HG03469 (cell line): ENCODE results near the gene AP1S3.
A peak's percentile ranks its signal among the peaks of the same experiment; 100 is the strongest.

Source experiments
- ATAC-seq: cut with Tn5 transposase; IDR thresholded peaks from one replicate; pipeline ENCODE4 v1.9.1; 2021; ENCODE audit warnings: mild to moderate bottlenecking, moderate library complexity, moderate number of reproducible peaks; ENCODE audit not compliant: unreplicated experiment

Gene AP1S3

DNA sequence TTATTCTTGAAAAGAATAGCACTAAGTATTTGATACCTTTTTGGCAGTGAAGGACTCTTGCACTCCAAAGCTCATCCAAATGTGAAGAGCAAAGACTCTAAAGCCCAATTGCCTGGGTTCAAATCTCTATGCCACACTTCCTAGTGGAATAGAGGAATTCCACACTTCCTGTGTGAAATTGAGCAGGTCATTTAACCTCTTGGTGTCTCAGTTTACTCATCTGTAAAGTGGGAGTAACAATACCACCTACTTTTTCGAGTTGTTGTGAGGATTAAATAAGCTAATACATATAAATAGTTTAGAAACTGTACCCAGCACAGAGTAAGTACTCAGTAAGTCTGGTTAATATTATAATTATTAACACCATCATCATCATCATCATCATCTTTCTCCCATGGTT lies 72.6 kb downstream of the AP1S3 start:
- ATAC-seq, result no peak

DNA sequence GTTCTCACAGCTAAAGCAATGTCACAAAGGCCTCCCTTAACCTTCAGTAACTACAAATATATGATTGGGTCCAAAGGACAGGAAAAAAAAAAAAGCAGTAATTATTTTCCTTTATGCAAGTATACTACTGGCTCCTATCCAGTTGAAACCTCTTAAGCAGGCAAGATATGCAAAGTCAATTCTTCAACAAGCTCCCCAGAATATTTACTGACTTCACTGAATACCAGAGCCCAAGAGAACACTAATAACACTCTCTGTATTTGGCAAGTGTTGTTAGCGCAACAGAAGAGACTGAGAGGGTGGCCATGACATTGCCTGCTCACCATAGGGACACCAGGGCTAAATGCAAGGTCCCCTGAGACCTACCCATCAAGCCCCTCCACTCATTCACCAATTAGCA lies 74.5 kb downstream of the AP1S3 start:
- ATAC-seq, result no peak

DNA sequence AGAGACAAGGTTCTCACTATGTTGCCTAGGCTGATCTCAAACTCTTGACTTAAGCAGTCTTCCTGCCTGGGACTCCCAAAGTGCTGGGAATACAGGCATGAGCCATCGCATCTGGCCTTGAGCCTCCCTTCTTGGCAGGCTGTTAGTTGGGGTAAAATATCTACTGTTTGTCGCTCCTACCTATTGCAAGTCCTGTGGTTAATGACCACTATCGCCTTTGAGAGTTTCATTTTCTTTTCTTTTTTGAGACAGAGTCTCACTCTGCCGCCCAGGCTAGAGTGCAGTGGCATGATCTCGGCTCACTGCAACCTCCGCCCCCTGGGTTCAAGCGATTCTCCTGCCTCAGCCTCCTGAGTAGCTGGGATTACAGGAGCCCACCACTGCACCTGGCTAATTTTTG lies 75.6 kb downstream of the AP1S3 start:
- ATAC-seq, result peak; percentile 48

DNA sequence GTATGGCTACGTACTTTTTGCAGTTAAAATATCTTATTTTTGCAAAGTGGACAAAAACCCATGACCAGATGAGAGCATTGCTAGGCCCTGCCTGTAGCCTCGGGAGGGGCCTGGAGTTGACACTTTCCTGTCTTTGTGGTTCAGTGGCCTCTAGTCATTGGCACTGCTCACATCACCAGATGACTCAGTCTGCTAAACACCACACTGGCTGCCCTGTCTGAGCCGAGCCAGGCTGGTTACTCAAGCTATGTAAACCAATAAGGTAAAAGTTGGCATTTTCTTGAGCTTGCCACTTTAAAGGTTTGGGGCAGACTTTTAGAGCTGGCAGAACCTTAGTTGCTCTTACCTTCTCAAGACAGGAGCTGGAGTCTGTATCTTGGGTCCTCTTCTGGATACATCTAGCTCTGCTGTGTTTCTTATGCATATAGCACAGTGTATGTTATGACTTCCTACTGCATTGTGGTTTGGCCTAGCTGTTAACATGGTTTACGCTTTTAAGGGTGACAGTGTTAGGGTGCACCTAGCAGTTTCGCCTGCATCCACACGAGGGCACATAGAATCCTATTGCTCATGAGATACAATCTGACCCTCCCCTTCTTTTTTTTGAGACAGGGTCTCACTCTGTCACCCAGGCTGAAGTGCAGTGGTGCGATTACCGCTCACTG lies 76.4 kb downstream of the AP1S3 start:
- peak; percentile 74 for ATAC-seq

DNA sequence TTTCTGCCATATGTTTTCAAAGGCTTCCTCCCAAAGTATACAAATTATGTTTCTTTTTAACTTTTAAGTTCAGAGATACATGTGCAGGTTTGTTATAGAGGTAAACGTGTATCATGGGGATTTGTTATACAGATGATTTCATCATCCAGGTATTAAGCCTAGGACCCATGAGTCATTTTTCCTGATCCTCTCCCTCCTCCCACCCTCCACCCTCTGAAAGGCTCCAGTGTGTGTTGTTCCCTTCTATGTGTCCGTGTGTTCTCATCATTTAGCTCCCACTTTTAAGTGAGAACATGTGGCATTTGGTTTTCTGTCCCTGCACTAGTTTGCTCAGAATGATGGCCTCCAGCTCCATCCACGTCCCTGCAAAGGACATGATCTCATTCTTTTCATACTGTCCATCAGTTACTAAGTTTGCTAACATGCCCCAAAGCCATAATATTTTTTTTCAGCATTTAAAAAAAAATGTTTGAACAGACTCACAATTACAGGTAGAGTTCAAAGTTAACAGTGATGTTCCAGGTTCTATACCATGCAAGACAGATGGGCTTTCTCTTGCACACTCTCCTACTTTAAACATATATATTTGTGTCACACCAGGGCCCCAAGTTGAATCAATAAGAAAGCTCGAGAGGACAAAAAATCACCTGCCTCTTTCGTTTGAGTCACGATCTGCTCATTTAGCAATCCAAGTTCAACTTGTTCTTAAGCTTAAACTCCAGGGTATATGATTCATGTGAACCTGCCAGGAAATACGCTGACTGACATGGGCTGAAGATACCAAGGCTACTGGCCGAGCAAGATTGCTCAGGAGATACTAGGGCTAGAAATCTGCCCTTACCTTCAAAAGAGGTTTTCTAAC lies 77.6 kb downstream of the AP1S3 start:
- ATAC-seq, result no peak

DNA sequence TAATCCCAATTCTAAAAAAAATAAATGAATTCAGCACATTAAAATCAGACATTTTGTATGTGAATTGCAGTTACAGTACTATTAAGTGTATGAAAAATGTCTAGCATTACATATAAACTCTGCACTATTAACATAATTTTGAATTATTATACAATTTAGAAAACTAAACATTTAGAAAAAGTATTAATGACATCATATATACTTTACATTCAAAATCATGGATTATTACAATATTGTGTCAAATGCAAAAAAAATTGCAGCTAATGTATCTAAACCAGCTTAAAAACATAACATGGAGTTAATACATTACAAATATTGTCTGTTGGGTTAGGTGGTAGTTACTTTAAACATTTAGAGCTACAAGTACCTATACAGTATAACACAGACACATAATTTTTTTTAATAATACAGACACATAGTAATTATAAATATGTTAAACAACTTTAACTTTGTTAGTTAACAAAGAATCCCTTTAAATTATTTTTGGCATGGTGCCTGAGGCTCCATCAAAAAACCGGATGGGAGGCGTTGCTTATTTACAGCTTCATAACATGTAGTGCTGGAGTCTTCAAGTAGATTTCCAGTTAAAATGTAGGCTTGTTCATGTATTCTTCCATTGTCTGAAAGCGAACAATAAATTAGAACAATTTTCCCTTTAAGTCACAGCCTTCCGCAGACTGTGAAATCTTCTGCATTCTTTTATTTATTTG lies 79.1 kb downstream of the AP1S3 start:
- ATAC-seq, result no peak

DNA sequence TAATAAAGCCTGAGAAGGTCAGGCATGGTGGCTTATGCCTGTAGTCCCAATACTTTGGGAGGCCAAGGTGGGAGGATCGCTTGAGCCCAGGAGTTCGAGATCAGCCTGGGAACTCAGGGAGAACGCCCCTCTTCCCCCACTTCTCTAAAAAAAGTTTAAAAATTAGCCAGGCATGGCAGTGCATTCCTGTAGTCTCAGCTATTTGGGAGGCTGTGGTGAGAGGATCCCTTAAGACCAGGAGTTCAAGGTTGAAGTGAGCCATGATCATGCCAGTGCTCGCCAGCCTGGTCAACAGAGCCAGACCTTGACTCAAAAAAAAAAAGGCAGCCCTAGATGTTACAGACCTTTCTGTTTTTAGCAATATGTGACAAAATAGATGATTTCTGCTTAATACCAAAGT lies 83.4 kb downstream of the AP1S3 start:
- no peak for ATAC-seq

DNA sequence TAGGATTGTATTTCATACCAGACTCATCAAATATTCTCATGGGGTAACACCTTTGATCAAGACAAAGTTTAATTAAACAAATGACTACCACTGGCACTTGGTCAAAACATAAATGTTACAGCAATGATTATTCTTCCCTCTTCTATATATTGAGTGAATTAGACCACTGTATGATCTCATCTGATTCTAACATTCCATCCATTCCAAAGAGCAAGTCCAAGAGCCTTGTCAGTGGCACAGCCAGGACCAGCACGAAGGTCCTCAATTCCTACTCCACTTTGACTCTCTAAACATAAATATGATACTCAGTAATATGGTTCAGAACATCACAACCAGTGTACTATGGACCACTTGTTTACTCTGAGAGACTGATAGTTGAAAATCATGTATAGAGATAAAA lies 86.4 kb downstream of the AP1S3 start:
- ATAC-seq, result no peak

DNA sequence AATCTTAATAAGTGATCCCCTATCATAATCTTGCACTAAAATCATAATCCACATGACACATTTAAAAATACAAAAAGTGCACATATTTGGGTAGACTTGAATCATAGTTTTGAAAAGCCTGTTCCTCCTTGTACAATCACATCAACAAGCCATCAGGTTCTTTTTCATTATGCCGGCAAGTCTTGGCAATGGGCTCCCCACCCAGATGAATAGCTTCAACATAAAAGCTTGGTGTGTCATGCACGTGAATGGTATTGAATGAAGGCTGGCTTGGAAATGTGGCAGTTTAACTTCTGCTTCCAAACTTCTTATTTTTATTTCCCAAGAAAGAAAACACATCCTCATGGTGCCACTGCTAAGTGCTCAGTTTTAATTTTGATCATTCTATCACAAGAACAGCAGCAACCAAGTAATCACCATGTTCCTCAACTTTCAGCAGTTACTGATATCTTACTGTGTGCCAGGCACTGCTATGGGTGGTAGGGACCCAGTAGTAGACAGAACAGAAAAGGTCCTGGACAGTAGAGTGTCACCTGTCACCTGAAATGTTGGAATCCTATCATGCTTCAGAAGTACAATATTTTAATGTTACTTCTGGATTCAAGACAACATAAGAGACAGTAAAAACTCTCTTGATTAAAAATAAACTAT lies 89.9 kb downstream of the AP1S3 start:
- no peak for ATAC-seq

DNA sequence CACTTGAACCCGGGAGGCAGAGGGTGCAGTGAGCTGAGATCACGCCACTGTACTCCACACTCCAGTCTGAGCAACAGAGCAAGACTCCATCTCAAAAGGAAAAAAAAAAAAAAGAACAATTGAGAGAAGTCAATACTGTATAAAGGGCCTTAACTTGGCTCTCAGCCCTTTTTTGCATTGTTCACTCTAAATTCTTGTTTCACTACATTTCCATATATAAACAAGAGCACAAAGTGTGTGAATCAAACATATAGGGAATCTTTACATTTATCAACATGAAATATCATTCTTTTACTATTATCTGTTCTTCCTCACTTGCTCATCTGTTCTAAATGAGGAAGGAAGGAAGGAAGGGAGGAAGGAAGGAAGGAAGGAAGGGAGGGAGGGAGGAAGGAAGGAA lies 90.8 kb downstream of the AP1S3 start:
- ATAC-seq, result no peak

DNA sequence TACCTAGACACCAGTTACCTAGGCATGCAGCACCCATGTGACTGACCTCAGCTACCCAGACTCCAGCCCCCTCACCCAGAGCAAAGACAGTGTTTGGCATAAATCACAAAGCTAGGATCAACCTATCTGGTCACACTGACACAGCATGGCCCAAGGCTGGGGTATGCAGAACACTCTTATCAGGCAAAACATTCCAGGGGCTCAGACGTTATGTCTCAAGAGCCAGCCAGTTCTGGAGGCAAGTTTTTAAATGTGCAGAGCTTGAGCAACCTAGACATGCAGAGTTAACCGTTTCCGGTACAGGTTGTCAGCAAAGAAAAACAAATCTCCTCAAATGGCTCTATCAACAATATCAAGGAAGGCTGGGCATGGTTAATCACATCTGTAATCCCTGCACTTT lies 92.8 kb downstream of the AP1S3 start:
- no peak for ATAC-seq

DNA sequence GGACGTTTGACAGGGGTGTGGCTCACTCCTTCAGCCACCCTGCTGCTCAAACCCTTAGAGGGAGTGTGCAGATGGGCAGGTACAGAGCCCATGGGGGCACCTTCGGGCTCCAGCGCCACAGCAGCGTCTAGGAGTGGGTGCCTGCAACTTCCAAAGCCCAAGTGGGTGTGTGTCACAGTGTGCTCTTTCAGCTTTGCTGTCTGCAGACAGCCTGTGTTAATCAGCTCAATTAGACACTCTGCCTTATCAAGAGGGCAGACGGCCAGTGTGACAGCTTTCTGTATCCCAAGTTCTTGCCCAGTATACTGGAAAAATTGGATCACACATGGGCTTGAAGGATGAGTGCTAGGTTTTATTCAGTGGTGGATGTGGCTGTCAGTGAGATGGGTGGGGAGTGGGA lies 96.7 kb downstream of the AP1S3 start:
- ATAC-seq, result no peak

DNA sequence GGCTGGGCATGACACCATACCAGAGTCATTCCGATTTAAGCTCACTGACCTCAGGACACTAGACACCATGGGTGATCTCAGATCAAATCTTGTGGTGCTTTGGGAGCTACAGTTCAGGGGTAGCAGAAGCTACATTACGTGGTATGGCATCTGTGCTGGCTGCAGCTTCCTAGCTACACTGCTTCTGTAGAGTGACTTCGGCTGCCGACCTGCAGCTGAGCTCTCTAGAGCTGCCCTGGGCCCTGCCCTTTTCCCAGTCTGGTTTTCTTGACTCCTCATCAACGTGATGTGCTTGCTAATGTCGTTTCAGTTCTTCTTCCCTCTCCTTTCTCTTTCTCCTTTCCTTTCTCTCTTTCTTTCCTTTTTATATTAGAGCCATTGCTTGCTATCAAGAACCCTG lies 100.2 kb downstream of the AP1S3 start:
- ATAC-seq, result no peak

DNA sequence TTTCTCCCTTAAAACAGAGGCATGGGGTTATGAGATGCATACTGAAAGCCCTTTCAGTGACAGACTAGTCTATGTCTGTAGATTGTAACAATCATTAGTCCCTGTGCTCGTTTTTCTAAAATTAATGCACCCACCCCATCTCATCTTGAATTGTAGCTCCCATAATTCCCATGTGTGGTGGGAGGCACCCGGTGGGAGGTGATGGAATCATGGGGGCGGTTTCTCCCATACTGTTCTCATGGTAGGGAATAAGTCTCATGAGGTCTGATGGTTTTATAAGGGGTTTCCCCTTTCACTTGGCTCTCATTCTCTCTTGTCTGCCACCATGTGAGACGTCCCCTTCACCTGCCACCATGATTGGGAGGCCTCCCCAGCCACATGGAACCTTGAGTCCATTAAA lies 100.9 kb downstream of the AP1S3 start:
- no peak for ATAC-seq

DNA sequence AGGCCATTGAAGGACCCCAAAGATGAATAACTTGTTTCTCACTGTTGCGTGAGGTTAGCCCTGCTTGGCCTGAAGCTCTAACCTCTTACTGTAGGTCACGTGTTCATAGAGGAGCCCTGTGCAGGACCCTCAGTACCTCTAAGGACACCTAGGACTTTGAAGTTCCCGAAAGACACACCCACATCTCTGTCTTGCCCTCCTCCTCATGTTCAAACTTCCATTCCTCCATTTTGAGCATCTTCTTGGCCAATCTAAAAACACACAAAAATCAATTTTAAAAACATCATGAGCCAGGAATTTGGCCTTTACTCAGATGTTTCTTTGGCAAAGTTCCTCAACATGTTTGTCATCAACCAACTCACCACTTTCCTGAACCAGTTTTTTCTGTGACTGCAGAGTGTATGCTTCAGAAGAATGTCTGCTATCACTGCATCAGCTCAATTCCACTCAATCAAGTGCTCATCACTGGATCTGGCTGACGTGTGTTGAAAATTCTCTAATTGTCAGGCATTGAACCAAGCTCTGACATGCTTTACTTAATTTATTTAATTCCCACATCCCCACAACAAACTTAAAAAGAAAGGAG lies 101.6 kb downstream of the AP1S3 start:
- ATAC-seq, result no peak

DNA sequence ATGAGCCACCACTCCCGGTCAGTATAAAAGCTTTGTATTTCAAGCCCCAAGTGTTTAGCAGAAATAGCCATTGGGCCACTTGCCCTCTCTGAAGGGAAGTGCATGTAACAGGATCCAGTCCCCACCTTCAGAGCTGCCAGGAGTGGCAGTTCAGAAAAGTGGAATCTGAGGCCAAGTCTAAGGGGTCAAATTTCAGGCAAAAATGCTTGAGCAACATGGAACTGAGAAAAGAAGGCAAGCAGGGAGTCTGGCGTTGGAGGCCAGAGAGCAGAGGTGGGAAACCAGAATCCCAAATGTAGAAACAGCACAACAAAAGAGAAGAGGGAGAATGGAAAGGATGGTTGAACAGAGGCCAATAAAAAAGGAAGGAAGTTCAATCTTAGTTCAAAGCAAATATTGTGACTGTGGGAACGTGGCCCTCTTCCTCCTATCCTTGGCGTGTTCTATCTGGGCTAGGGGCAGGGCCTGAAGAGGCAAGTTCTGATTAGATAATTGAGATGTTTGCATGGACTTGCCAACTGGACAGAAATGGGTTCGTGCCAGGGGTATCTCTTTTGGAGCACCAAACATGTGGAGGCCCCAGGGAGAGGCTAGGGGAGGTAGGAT lies 102.2 kb downstream of the AP1S3 start:
- no peak for ATAC-seq

DNA sequence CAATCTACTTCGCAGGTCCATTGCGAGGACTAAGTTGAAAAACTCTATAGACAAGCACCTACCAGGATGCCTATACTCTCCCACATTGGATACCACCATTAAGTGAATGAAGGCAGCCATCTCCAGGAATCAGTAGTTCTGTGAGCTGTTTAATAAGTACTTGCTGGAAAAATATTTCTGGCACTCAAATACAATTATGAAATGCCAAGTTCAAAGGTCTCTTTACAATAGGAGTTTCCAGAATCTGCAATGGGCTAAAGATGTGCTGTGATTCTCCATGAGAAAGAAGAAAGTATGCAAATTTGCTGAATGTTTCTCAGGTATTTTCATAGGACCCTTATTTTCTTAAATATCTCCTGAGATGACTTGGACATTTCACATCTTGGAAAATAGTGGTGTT lies 103.0 kb downstream of the AP1S3 start:
- no peak for ATAC-seq

DNA sequence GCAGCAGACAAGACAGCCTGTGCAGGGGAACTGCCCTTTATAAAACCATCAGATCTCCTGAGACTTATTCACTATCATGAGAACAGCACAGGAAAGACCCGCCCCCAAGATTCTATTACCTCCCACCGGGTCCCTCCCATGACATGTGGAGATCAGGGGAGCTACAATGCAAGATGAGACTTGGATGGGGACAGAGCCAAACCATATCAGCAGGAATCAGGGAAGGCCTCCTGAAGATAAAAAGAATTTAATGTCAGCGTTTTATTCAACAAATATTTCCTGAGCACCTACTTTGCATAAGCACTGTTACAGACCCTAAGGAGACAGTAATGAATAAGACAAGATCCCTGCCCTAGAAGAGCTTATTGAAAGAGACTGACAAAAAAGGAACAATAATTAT lies 105.0 kb downstream of the AP1S3 start:
- no peak for ATAC-seq

DNA sequence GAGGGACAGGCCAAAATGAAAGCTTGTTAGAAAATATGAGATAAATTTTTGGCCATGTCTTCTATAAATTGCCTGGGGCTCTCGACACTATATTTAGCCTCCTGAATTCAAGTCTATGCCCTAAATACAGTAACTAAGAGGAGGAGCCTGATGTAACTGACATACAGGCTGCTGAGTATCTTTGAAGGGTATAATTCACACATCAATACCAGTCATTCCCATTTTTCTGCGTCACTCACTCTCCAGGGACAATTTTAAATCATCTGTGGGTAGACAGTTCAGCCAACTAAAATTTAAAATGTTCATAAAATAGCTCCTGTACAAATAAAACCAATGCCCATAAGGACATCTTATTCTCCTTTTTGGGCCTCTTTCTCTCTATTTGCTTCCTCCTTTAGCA lies 105.9 kb downstream of the AP1S3 start:
- no peak for ATAC-seq

DNA sequence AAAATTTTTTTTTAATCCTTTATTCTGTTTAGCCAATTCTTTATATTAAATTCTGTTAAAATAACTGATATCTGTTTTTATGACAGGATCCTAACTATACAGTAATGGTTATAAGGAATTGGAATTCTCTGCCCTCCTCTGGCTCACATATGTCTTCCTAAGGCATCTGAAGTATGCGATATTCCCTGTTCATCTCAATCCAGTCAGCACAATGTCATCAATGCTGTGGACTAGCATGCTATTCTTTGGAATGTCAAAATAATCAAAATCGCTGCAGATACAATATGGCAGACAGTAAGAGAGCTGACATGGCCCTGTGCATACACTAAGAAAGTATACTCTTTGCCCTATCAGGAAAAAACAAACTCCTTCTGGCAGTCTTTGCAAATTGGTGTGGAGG lies 107.6 kb downstream of the AP1S3 start:
- ATAC-seq, result no peak

DNA sequence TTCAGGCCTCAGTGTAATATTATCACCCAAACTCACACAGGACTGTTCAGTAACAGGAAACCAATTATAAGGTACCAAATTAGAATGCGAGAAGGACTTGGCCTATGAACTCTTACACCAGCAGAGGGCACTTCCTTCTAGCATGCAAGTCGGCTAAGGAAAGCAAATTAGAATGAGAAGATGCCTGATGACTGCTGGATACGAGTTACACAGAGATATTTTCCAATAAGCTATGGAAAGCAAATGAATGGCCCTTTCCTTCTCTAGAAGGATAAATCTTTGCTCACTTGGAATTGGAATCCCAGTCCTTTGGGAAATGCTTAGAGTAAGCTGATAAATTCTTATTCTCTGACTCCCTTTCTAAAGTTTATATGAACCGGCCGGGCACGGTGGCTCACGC lies 109.8 kb downstream of the AP1S3 start:
- peak; percentile 70 for ATAC-seq
